ENCODE measurements around the gene BEGAIN.

- no peak for TF ChIP-seq CTCF (IDR thresholded peaks at IDR 0.05)
- TF ChIP-seq POLR2A (IDR thresholded peaks at IDR 0.05), result no peak
Observed at GRCh38 chr14:100633406-100633805, 46.2 kb upstream of the BEGAIN start.
